ENCODE data around the gene FNDC3B. TPM values are rescaled to one million over a fixed set of nuclear protein-coding genes. Genes with fewer than 3 reads are reported as not detected.

The FNDC3B gene
- total and polyA plus RNA-seq, 2 donors from 2014 or later = 11.8 to 185 TPM

GRCh38 chr3:172312001-172312400 lies 272.6 kb downstream of the FNDC3B start:
- DNase-seq (no peak), FAIRE-seq (no peak)
- H3K9me3 ChIP-seq (ENCODE audit: control insufficient read depth in 2 of 3, insufficient read depth in 1 of 3, low read length in 3 of 3) = no peaks in the 10 kb centered on the region
- H3K27me3 ChIP-seq (ENCODE audit: control insufficient read depth, insufficient read depth, low read length) = no peaks in the 10 kb centered on the region
- peaks cover 5 to 25% (median 15%) of the 10 kb centered on the region in 3 donors for H3K36me3 ChIP-seq (ENCODE audit: control insufficient read depth in 2 of 3, insufficient read depth in 3 of 3, low read length in 3 of 3)
- no peak overlapping the region for H3K4me3 ChIP-seq (ENCODE audit: low read length in 3 of 3)
- no peak overlapping the region for H3K27ac ChIP-seq (ENCODE audit: low read depth in 2 of 2, low read length in 2 of 2)
- H3K4me1 ChIP-seq (ENCODE audit: control insufficient read depth in 2 of 3, insufficient read depth in 2 of 3, low read depth in 1 of 3, low read length in 3 of 3) = peaks cover 0 to 7% (median 3%) of the 10 kb centered on the region in 3 donors
- no peak overlapping the region for H3K9ac ChIP-seq (ENCODE audit: low read length in 3 of 3)
- no peak for TF ChIP-seq CTCF (IDR thresholded peaks at IDR 0.05; ENCODE audit: borderline replicate concordance, extremely low read depth, insufficient read depth)
- intact Hi-C loops (cut with DNase I) = no loop called here

- H3K9ac ChIP-seq (ENCODE audit: low read length in 3 of 3) = no peak overlapping the region
- H3K27me3 ChIP-seq (ENCODE audit: control insufficient read depth, insufficient read depth, low read length) = no peaks in the 10 kb centered on the region
- DNase-seq (no peak), FAIRE-seq (no peak)
- H3K4me3 ChIP-seq (ENCODE audit: low read length in 3 of 3) = no peak overlapping the region
- intact Hi-C loops (cut with DNase I) = no loop called here
- peaks cover 0 to 10% (median 3%) of the 10 kb centered on the region in 3 donors for H3K4me1 ChIP-seq (ENCODE audit: control insufficient read depth in 2 of 3, insufficient read depth in 2 of 3, low read depth in 1 of 3, low read length in 3 of 3)
- no peaks in the 10 kb centered on the region for H3K9me3 ChIP-seq (ENCODE audit: control insufficient read depth in 2 of 3, insufficient read depth in 1 of 3, low read length in 3 of 3)
- TF ChIP-seq CTCF (IDR thresholded peaks at IDR 0.05; ENCODE audit: borderline replicate concordance, extremely low read depth, insufficient read depth) = no peak
- peaks cover 5 to 21% (median 10%) of the 10 kb centered on the region in 3 donors for H3K36me3 ChIP-seq (ENCODE audit: control insufficient read depth in 2 of 3, insufficient read depth in 3 of 3, low read length in 3 of 3)
- no peak overlapping the region for H3K27ac ChIP-seq (ENCODE audit: low read depth in 2 of 2, low read length in 2 of 2)
These were observed 273.3 kb downstream of the FNDC3B start for GRCh38 chr3:172312711-172313110.

- no peak for FAIRE-seq
- H3K9ac ChIP-seq (ENCODE audit: low read length in 3 of 3) = no peak overlapping the region
- intact Hi-C loops (cut with DNase I) = no loop called here
- H3K36me3 ChIP-seq (ENCODE audit: control insufficient read depth in 2 of 3, insufficient read depth in 3 of 3, low read length in 3 of 3) = peaks cover 5 to 20% (median 9%) of the 10 kb centered on the region in 3 donors
- peaks cover 0 to 15% (median 9%) of the 10 kb centered on the region in 3 donors for H3K4me1 ChIP-seq (ENCODE audit: control insufficient read depth in 2 of 3, insufficient read depth in 2 of 3, low read depth in 1 of 3, low read length in 3 of 3)
- no peak for TF ChIP-seq CTCF (IDR thresholded peaks at IDR 0.05; ENCODE audit: borderline replicate concordance, extremely low read depth, insufficient read depth)
- no peaks in the 10 kb centered on the region for H3K9me3 ChIP-seq (ENCODE audit: control insufficient read depth in 2 of 3, insufficient read depth in 1 of 3, low read length in 3 of 3)
- no peak for DNase-seq
- H3K27me3 ChIP-seq (ENCODE audit: control insufficient read depth, insufficient read depth, low read length) = no peaks in the 10 kb centered on the region
- H3K27ac ChIP-seq (ENCODE audit: low read depth in 2 of 2, low read length in 2 of 2) = no peak overlapping the region
- H3K4me3 ChIP-seq (ENCODE audit: low read length in 3 of 3) = no peak overlapping the region
These were observed 274.3 kb downstream of the FNDC3B start for GRCh38 chr3:172313671-172314070.

GRCh38 chr3:172314591-172315160 lies 275.3 kb downstream of the FNDC3B start:
- H3K9me3 ChIP-seq (ENCODE audit: control insufficient read depth in 2 of 3, insufficient read depth in 1 of 3, low read length in 3 of 3) = no peaks in the 10 kb centered on the region
- no peak overlapping the region for H3K9ac ChIP-seq (ENCODE audit: low read length in 3 of 3)
- intact Hi-C loops (cut with DNase I) = no loop called here
- H3K4me1 ChIP-seq (ENCODE audit: control insufficient read depth in 2 of 3, insufficient read depth in 2 of 3, low read depth in 1 of 3, low read length in 3 of 3) = peaks cover 0 to 16% (median 9%) of the 10 kb centered on the region in 3 donors
- no peak overlapping the region for H3K4me3 ChIP-seq (ENCODE audit: low read length in 3 of 3)
- TF ChIP-seq CTCF (IDR thresholded peaks at IDR 0.05; ENCODE audit: borderline replicate concordance, extremely low read depth, insufficient read depth) = no peak
- peaks cover 5 to 18% (median 9%) of the 10 kb centered on the region in 3 donors for H3K36me3 ChIP-seq (ENCODE audit: control insufficient read depth in 2 of 3, insufficient read depth in 3 of 3, low read length in 3 of 3)
- H3K27ac ChIP-seq (ENCODE audit: low read depth in 2 of 2, low read length in 2 of 2) = peak overlapping the region; percentile 53 to 63
- no peak for FAIRE-seq
- no peaks in the 10 kb centered on the region for H3K27me3 ChIP-seq (ENCODE audit: control insufficient read depth, insufficient read depth, low read length)
- DNase-seq = no peak
